Measurements from ENCODE around the gene TUBB8. TPM values are rescaled to one million over a fixed set of nuclear protein-coding genes. Genes with fewer than 3 reads are reported as not detected.

The TUBB8 gene
- total and polyA plus RNA-seq, 2 of the 4 experiments (the other 2 are of a cell fraction), result 0.07 TPM; not detected in 1

GRCh38 chr10:94613-95012 lies 45.5 kb upstream of the TUBB8 start:
- no peaks in the 10 kb centered on the region for H3K36me3 ChIP-seq (ENCODE audit: control insufficient read depth, insufficient read depth, low read length)
- H3K14ac ChIP-seq (replicated peaks; ENCODE audit: low read depth, low read length), result no peak overlapping the region
- H4K5ac ChIP-seq (ENCODE audit: low read depth, low read length), result no peak overlapping the region
- H4K8ac ChIP-seq (ENCODE audit: low read depth in 2 of 2, low read length in 2 of 2), result no peak overlapping the region
- H3K9ac ChIP-seq (ENCODE audit: low read depth, low read length), result no peak overlapping the region
- peaks cover 2% of the 10 kb centered on the region; the same call in 1 of the 2 replicates for H3K27me3 ChIP-seq (ENCODE audit: control insufficient read depth, insufficient read depth, low read length)
- ChIA-PET CTCF (no interaction called here), POLR2A (ENCODE audit: unreplicated experiment) (no interaction called here)
- no peak overlapping the region for H2AK9ac ChIP-seq (replicated peaks; ENCODE audit: low read depth, low read length, poor library complexity)
- in situ Hi-C loops (cut with MboI; ENCODE audit: low sequenced_read_pairs) (no loop called here), dilution Hi-C loops (cut with HindIII; ENCODE audit: low sequenced_read_pairs, unreplicated experiment) (no loop called here), intact Hi-C loops (cut with micrococcal nuclease) (no loop called here)
- no peak for ATAC-seq (ENCODE audit: low read depth)
- no peaks in the 10 kb centered on the region for H3K79me1 ChIP-seq (ENCODE audit: low read depth in 1 of 2, low read length in 2 of 2)
- H3K4me1 ChIP-seq (ENCODE audit: control insufficient read depth, insufficient read depth, low read length), result no peaks in the 10 kb centered on the region
- no peak overlapping the region for H2BK120ac ChIP-seq (ENCODE audit: low read depth, low read length)
- H3K27ac ChIP-seq (ENCODE audit: insufficient read depth, low read length), result no peak overlapping the region
- H4K20me1 ChIP-seq (ENCODE audit: insufficient read depth, low read length), result no peaks in the 10 kb centered on the region
- TF ChIP-seq POLR2A (IDR thresholded peaks at IDR 0.05; ENCODE audit: low read depth, low read length) (no peak), CHD1 (IDR thresholded peaks at IDR 0.05; ENCODE audit: low read depth, low read length) (no peak), BHLHE40 (IDR thresholded peaks at IDR 0.05; ENCODE audit: low read depth, low read length) (no peak), USF2 (IDR thresholded peaks at IDR 0.05; ENCODE audit: low read depth, low read length) (no peak), NFE2L2 (IDR thresholded peaks at IDR 0.05; ENCODE audit: low read depth, low read length) (no peak), MXI1 (IDR thresholded peaks at IDR 0.05; ENCODE audit: borderline replicate concordance, low read depth, low read length) (no peak), ELK1 (IDR thresholded peaks at IDR 0.05; ENCODE audit: borderline replicate concordance, low read depth, low read length) (no peak), MAFK (IDR thresholded peaks at IDR 0.05; ENCODE audit: low read depth, low read length) (no peak), MAZ (IDR thresholded peaks at IDR 0.05; ENCODE audit: borderline replicate concordance, low read depth, low read length) (no peak), RCOR1 (IDR thresholded peaks at IDR 0.05; ENCODE audit: insufficient replicate concordance, low read length) (no peak)
- no CpG with 5 or more reads among the region's 1 CpG for WGBS, 2 experiments (ENCODE audit: extremely low coverage in 2 of 2, insufficient read length in 1 of 2)
- H3K18ac ChIP-seq (ENCODE audit: low read depth, low read length), result no peak overlapping the region
- 0 out of 2 replicates have a peak, but pooled peaks cover 2% of the 10 kb centered on the region for H3K9me3 ChIP-seq (ENCODE audit: control insufficient read depth, insufficient read depth, low read length)
- H2BK20ac ChIP-seq (ENCODE audit: low read depth, low read length), result no peak overlapping the region
- no peak overlapping the region for H3K4ac ChIP-seq (ENCODE audit: low read depth, low read length)
- H3K23ac ChIP-seq (ENCODE audit: low read depth, low read length), result no peak overlapping the region
- no TSS peak for BruUV-seq (replicated peaks)
- no peak overlapping the region for H3K4me3 ChIP-seq (ENCODE audit: insufficient read depth, low read depth, low read length)
- H3K56ac ChIP-seq (ENCODE audit: extremely low read depth, insufficient read depth, low read length), result no peak overlapping the region
- no peak overlapping the region for H4K91ac ChIP-seq (ENCODE audit: insufficient read depth, low read depth, low read length)
- H2BK15ac ChIP-seq (ENCODE audit: low read depth, low read length), result no peak overlapping the region
- H2AK5ac ChIP-seq (ENCODE audit: low read depth, low read length), result no peak overlapping the region
- no peak overlapping the region for H3K4me2 ChIP-seq (ENCODE audit: low read depth, low read length)
- H2AFZ ChIP-seq (replicated peaks; ENCODE audit: low read length, poor library complexity), result no peak overlapping the region
- no peak for DNase-seq
- H2BK5ac ChIP-seq (ENCODE audit: low read depth, low read length, poor library complexity, severe bottlenecking), result no peak overlapping the region
- H3K9me1 ChIP-seq (ENCODE audit: insufficient read depth, low read length), result no peaks in the 10 kb centered on the region
